PC-9 (cell line): Measurements from ENCODE around the gene ARID3B.

ENCODE experiments used
- CTCF ChIP-seq: fragments of 200-600 bp; sonication (generic); conservative IDR thresholded peaks from 2 replicates; pipeline ENCODE4 v1.6.1; 2017; ENCODE audit warnings: mixed run types, antibody characterized with exemption, mild to moderate bottlenecking, moderate library complexity
- EZH2 ChIP-seq: fragments of 200-600 bp; sonication (generic); IDR thresholded peaks from 2 replicates; pipeline ENCODE4 v1.8.0; 2017; ENCODE audit warnings: antibody characterized with exemption, low read depth

DNA sequence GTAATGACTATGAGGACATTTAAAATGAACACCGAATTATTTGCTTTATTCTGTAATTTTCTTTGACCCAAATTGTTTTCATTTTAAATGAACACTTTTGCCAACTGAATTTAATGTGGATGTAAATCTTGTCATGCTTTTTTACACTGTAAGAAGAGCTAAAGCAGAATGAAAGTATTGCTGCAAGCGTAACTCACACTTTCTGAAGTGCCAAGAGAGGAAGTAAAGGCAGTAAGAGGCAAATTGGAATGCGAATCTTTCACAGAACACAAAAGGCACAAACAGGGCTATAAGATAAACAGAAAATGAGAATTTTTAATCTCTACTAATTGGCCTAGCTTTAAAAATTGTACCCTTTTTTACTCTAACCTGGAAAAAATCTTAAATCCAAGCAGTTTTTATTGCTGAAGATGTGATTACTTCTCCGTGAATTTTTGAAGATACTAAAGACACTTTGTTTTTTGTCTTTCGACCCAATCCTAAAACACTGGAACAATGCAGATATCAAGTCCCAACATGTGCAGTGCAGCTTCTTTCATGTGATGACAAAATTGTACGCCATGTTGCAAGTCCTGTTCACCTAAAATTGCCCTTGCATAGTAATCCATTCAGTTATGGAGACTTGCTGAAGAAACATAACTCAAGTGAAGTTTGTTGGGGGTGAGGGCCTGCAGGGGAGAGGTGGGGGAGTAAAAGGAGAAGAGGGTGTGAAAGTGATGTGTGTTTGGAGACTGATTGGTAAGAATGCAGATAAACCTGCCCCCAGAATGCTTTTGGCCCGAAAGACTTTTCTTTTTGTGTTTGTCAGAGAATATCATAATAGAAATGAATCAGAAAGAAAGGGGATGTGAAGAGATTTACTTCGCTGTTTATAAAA lies 1.4 kb downstream of the ARID3B start:
- no peak for TF ChIP-seq EZH2
- TF ChIP-seq CTCF: no peak
